ENCODE measurements around the gene TMEM202.
A peak's percentile ranks its signal among the peaks of the same experiment; 100 is the strongest.
"Not testable (repeated sequence)": the region's sequence is repeated elsewhere in the genome, so short reads cannot be mapped to it uniquely, and the experiment has no call there.

Gene TMEM202

DNA sequence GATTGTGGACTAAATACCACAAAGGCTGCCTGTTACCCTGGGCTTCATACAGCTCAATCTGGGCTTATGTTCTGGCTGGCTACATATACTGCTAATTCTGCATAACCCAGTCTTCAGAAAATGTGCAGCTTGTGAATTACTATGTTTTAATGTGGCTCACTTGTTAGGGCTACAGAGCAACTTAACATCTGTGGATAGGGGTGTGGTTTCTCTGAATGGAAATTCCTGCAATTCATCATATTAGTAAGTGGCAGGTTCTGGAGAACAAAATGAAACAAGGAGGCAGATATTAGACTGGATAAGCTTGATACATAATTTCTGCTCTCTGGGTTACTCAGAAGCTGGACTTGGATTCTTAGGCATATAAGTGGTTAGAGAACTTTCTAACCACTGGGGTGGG lies 6.7 kb downstream of the TMEM202 start:
- no peak for DNase-seq

DNA sequence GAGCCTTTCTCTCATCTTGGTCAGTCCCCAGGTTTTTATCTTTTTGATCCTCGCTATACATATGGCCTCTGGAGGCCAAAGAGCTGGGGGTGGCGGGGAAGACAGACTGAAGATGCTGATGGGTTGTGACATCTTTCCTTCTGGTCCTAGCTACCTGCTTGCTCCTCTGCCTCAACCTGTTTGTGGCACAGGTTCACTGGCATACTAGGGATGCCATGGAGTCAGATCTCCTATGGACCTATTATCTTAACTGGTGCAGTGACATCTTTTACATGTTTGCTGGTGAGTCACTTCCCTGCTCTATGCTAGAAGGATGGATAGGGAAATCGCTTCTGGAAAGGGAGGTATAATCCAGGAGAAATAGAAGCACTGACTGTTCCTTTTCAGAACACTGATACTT lies 8.8 kb downstream of the TMEM202 start:
- no peak for DNase-seq

DNA sequence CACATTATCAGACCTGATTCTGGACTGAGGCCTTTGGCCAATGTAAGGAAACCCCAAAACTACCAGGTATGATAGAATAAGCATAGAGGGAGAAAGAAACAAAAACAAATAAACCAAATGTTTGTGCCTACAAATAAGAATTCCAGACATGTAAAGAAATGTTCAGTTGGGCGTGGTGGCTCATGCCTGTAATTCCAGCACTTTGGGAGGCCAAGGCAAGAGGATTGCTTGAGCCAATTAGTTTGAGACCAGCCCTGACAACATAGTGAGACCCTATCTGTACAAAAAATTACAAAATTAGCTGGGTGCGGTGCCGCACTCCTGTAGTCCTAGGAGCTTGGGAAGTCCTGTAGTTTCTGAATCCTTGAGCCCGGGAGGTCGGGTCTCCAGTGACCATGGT lies 13.0 kb downstream of the TMEM202 start:
- no peak for DNase-seq

- DNase-seq, result no peak
Observed at GRCh38 chr15:72411544-72411943, 13.4 kb downstream of the TMEM202 start.

DNA sequence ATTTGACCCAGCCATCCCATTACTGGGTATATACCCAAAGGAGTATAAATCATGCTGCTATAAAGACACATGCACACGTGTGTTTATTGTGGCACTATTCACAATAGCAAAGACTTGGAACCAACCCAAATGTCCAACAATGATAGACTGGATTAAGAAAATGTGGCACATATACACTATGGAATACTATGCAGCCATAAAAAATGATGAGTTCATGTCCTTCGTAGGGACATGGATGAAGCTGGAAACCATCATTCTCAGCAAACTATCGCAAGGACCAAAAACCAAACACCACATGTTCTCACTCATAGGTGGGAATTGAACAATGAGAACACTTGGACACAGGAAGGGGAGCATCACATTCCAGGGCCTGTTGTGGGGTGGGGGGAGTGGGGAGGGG lies 15.2 kb downstream of the TMEM202 start:
- DNase-seq, result not testable (repeated sequence)

DNA sequence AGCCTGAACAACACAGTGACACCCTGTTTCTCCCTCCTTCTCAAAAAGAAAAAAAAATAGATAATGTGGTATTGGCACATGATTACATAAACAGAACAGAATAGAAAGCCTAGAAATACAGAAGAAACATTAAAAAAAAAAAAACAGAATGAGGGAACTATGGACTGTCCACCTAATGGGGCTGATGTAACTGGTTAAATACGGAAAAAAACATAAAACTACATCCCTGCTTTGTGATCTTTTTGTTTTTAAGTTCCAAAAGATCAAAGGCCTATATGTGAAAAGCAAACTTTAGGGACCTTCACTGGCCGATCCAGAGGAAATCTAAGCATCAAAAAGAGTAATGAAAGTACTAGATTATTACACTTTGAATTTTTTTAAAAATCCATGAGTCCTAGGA lies 17.2 kb downstream of the TMEM202 start:
- no peak for DNase-seq

DNA sequence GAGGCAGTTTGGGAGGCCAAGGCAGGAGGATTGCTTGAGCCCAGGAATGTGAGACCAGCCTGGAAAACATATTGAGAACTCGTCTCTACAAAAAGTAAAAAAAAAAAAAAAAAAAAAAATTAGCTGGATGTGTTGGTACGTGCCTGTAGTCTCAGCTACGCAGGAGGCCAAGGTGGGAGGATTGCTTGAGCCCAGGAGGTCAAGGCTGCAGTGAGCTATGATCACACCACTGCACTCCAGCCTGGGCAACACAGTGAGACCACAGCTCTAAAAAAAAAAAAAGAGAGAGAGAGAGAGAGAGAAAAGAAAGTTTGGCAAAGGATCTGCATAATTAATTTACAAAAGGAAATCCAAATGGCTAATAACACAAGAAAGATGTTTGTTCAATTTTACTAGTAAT lies 21.7 kb downstream of the TMEM202 start:
- not testable (repeated sequence) for DNase-seq

GRCh38 chr15:72420576-72420975 lies 22.5 kb downstream of the TMEM202 start:
- peak; percentile 3 for DNase-seq

GRCh38 chr15:72421484-72421883 lies 23.4 kb downstream of the TMEM202 start:
- no peak for DNase-seq

GRCh38 chr15:72423256-72423655 lies 25.2 kb downstream of the TMEM202 start:
- no peak for DNase-seq

- no peak for DNase-seq
Observed at GRCh38 chr15:72426753-72427152, 28.6 kb downstream of the TMEM202 start.

GRCh38 chr15:72437650-72438316 lies 39.7 kb downstream of the TMEM202 start:
- no peak for DNase-seq

DNA sequence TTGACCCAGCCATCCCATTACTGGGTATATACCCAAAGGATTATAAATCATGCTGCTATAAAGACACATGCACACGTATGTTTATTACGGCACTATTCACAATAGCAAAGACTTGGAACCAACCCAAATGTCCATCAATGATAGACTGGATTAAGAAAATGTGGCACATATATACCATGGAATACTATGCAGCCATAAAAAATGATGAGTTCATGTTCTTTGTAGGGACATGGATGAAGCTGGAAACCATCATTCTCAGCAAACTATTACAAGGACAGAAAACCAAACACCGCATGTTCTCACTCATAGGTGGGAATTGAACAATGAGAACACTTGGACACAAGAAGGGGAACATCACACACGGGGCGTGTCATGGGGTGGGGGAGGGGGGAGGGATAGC lies 44.7 kb downstream of the TMEM202 start:
- DNase-seq, result not testable (repeated sequence)

- DNase-seq, result no peak
Observed at GRCh38 chr15:72445426-72445825, 47.3 kb downstream of the TMEM202 start.

- DNase-seq, result no peak
Observed at GRCh38 chr15:72450805-72451204, 52.7 kb downstream of the TMEM202 start.

DNA sequence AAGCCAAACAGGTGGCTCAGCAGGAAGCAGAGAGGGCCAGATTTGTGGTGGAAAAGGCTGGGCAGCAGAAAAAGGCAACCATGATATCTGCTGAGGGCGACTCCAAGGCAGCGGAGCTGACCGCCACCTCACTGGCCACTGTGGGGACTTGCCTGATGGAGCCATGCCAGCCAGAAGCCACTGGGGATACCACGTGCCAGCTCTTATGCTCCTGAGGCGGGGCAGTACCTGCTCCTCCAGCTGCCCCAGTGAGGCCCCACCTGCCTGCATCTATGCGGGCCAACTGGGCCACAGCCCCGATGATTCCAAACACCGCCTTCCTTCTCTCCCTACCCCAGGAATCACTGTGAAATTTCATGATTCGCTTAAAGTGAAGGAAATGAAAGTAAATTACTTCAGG lies 53.1 kb downstream of the TMEM202 start:
- DNase-seq, result no peak

- DNase-seq, result no peak
Observed at GRCh38 chr15:72456684-72457083, 58.6 kb downstream of the TMEM202 start.
